GM23338 (cell line): ENCODE data around the gene SLC66A1. TPM values are rescaled to one million over a fixed set of nuclear protein-coding genes. Genes with fewer than 3 reads are reported as not detected.
A peak's percentile ranks its signal among the peaks of the same experiment; 100 is the strongest.

Source experiments
- ATAC-seq: fragments of 200-7000 bp; cut with Tn5 transposase; 3 replicates; pipeline ENCODE4 v1.9.1; 2020
- DNase-seq: peaks from one replicate; pipeline ENCODE4 v3.0.0-alpha.2; 2015; ENCODE audit warnings: low spot score
- H2AFZ ChIP-seq: fragments of 200-600 bp; sonication (generic); 2 replicates; pipeline ENCODE4 v1.8.0; 2016; ENCODE audit warnings: antibody characterized with exemption, mild to moderate bottlenecking, moderate library complexity
- H3F3A ChIP-seq: fragments of 200-600 bp; sonication (generic); replicated peaks from 2 replicates; pipeline ENCODE4 v1.8.0; 2017; ENCODE audit warnings: antibody characterized with exemption, mixed run types, low read depth
- H3K27ac ChIP-seq: fragments of 200-600 bp; sonication (generic); 2 replicates; pipeline ENCODE4 v1.6.1; 2016; ENCODE audit warnings: low read depth
- H3K27me3 ChIP-seq: fragments of 200-600 bp; sonication (generic); 2 replicates; pipeline ENCODE4 v1.8.0; 2016; ENCODE audit warnings: mild to moderate bottlenecking, mixed run types, moderate library complexity; ENCODE audit not compliant: insufficient read depth
- H3K36me3 ChIP-seq: fragments of 200-600 bp; sonication (generic); 2 replicates; pipeline ENCODE4 v1.8.0; 2016; ENCODE audit warnings: mild to moderate bottlenecking; ENCODE audit not compliant: insufficient read depth
- H3K4me1 ChIP-seq: fragments of 200-600 bp; sonication (generic); 2 replicates; pipeline ENCODE4 v1.8.0; 2016; ENCODE audit warnings: mild to moderate bottlenecking, moderate library complexity; ENCODE audit not compliant: insufficient read depth
- H3K4me2 ChIP-seq: fragments of 200-600 bp; sonication (generic); 2 replicates; pipeline ENCODE4 v1.7.1; 2017; ENCODE audit warnings: mixed run types
- H3K4me3 ChIP-seq: fragments of 200-600 bp; sonication (generic); 2 replicates; pipeline ENCODE4 v1.6.1; 2016; ENCODE audit warnings: mixed run types
- H3K79me2 ChIP-seq: fragments of 200-600 bp; sonication (generic); replicated peaks from 2 replicates; pipeline ENCODE4 v1.8.0; 2017; ENCODE audit warnings: mild to moderate bottlenecking; ENCODE audit not compliant: insufficient read depth
- H3K9me2 ChIP-seq: fragments of 200-600 bp; sonication (generic); 2 replicates; pipeline ENCODE4 v1.8.0; 2017; ENCODE audit not compliant: insufficient read depth
- H4K20me1 ChIP-seq: fragments of 200-600 bp; sonication (generic); replicated peaks from 2 replicates; pipeline ENCODE4 v1.8.0; 2017; ENCODE audit warnings: mild to moderate bottlenecking; ENCODE audit not compliant: insufficient read depth
- H3K27ac Mint-ChIP-seq: 2 replicates; pipeline ENCODE4 v1.8.0; 2020; ENCODE audit warnings: inconsistent platforms, mild to moderate bottlenecking, moderate library complexity, mixed read lengths
- H3K27me3 Mint-ChIP-seq: 3 replicates; pipeline ENCODE4 v1.8.0; 2022; ENCODE audit warnings: low read depth, mild to moderate bottlenecking, moderate library complexity, mixed read lengths, inconsistent platforms; ENCODE audit not compliant: insufficient read depth, poor library complexity
- H3K36me3 Mint-ChIP-seq: 3 replicates; pipeline ENCODE4 v1.8.0; 2021; ENCODE audit warnings: low read depth, mild to moderate bottlenecking, inconsistent platforms, moderate library complexity, mixed read lengths
- H3K4me1 Mint-ChIP-seq: 3 replicates; pipeline ENCODE4 v1.8.0; 2020; ENCODE audit warnings: mild to moderate bottlenecking, inconsistent platforms, mixed read lengths
- H3K4me3 Mint-ChIP-seq: 3 replicates; pipeline ENCODE4 v1.8.0; 2021; ENCODE audit warnings: moderate library complexity, mild to moderate bottlenecking, inconsistent platforms, mixed read lengths
- H3K9me3 Mint-ChIP-seq: 3 replicates; pipeline ENCODE4 v1.8.0; 2020; ENCODE audit warnings: moderate library complexity, mild to moderate bottlenecking, inconsistent platforms, mixed read lengths
- CREB1 ChIP-seq: fragments of 250-450 bp; sonication (Bioruptor Pico); IDR thresholded peaks from 2 replicates; pipeline ENCODE4 v1.5.0; 2020; ENCODE audit warnings: low read depth, mild to moderate bottlenecking, moderate library complexity
- CTCF ChIP-seq, 2 experiments: fragments of 200-600 bp in 1 of 2; sonication (generic) in 1 of 2; conservative IDR thresholded peaks; 2 replicates each; pipeline versions ENCODE4 v1.5.1 to v1.6.1; 2016 to 2017; ENCODE audit warnings: antibody characterized with exemption in 2 of 2, low read depth in 2 of 2, mild to moderate bottlenecking in 2 of 2, moderate library complexity in 1 of 2
- ETS1 ChIP-seq: IDR thresholded peaks from 2 replicates; pipeline ENCODE4 v1.6.1; 2016; ENCODE audit warnings: antibody characterized with exemption
- EZH2 ChIP-seq: fragments of 200-600 bp; sonication (generic); IDR thresholded peaks from one replicate; pipeline ENCODE4 v1.8.0; 2017; ENCODE audit warnings: antibody characterized with exemption, mild to moderate bottlenecking, low read depth; ENCODE audit not compliant: unreplicated experiment
- EZH2phosphoT487 ChIP-seq: fragments of 200-600 bp; sonication (generic); IDR thresholded peaks from one replicate; pipeline ENCODE4 v1.8.1; 2018; ENCODE audit warnings: antibody characterized with exemption; ENCODE audit not compliant: unreplicated experiment
- JUNB ChIP-seq: IDR thresholded peaks from one replicate; pipeline ENCODE4 v1.6.1; 2016; ENCODE audit warnings: antibody characterized with exemption; ENCODE audit not compliant: unreplicated experiment
- NANOG ChIP-seq: IDR thresholded peaks from 2 replicates; pipeline ENCODE4 v1.6.1; 2016; ENCODE audit warnings: antibody characterized with exemption, borderline replicate concordance
- POLR2AphosphoS5 ChIP-seq: IDR thresholded peaks from 2 replicates; pipeline ENCODE4 v1.6.1; 2016; ENCODE audit warnings: antibody characterized with exemption, low read depth
- REST ChIP-seq: IDR thresholded peaks from one replicate; pipeline ENCODE4 v1.6.1; 2018; ENCODE audit warnings: antibody characterized with exemption; ENCODE audit not compliant: unreplicated experiment
- STAT1 ChIP-seq: IDR thresholded peaks from one replicate; pipeline ENCODE4 v1.6.1; 2016; ENCODE audit warnings: antibody characterized with exemption; ENCODE audit not compliant: unreplicated experiment
- ZNF114 ChIP-seq: fragments of 250-450 bp; sonication (Bioruptor Pico); IDR thresholded peaks from 2 replicates; pipeline ENCODE4 v1.5.0; 2020; ENCODE audit warnings: mild to moderate bottlenecking, moderate library complexity
- ZNF331 ChIP-seq: fragments of 250-450 bp; sonication (Bioruptor Pico); IDR thresholded peaks from 2 replicates; pipeline ENCODE4 v1.5.0; 2020; ENCODE audit warnings: low read depth, mild to moderate bottlenecking, moderate library complexity
- ZNF462 ChIP-seq: fragments of 250-450 bp; sonication (Bioruptor Pico); IDR thresholded peaks from 2 replicates; pipeline ENCODE4 v1.5.0; 2020; ENCODE audit warnings: mild to moderate bottlenecking, moderate library complexity
- polyA plus RNA-seq: library from polyadenylated mRNA; unstranded; fragments of >200 nt; fragmentation: Nextera tagmentation; extraction: Ambion mirVana; gene quantifications from 2 replicates; pipeline ENCODE4 v1.2.1, GENCODE V29; 2016
- total RNA-seq: library from RNA; depleted of rRNA; stranded (reverse); fragments of >200 nt; shearing (Covaris generic); gene quantifications from 2 replicates; pipeline ENCODE4 v1.2.3, GENCODE V29; 2014

The SLC66A1 gene
- total and polyA plus RNA-seq, 2 experiments from 2014 or later = 6.9 to 19.7 TPM

- DNase-seq = no peak
- Mint-ChIP-seq H3K27ac (no peak overlapping the region), H3K4me3 (no peak overlapping the region), H3K27me3 (peaks cover 17% of the 10 kb centered on the region), H3K36me3 (peaks cover 37% of the 10 kb centered on the region), H3K9me3 (no peaks in the 10 kb centered on the region), H3K4me1 (peaks cover 38% of the 10 kb centered on the region)
- H3K36me3 ChIP-seq = no peaks in the 10 kb centered on the region
- no peak overlapping the region for H2AFZ ChIP-seq
- H3F3A ChIP-seq = 0 out of 2 replicates have a peak, but pooled peaks cover 13% of the 10 kb centered on the region
- TF ChIP-seq JUNB (no peak), ETS1 (no peak), POLR2AphosphoS5 (no peak), REST (no peak), CREB1 (CRISPR knock-in tag) (no peak), EZH2phosphoT487 (no peak), EZH2 (no peak), ZNF114 (CRISPR knock-in tag) (no peak), CTCF (conservative IDR thresholded peaks at IDR 0.05; ENCODE audit: low read depth in 2 of 2) (no peak), ZNF331 (CRISPR knock-in tag) (no peak), ZNF462 (CRISPR knock-in tag) (no peak), NANOG (no peak), STAT1 (no peak)
- ATAC-seq = no peak
- H4K20me1 ChIP-seq = peaks cover 39% of the 10 kb centered on the region
- no peak overlapping the region for H3K4me2 ChIP-seq
- H3K79me2 ChIP-seq = peaks cover 60% of the 10 kb centered on the region
- H3K4me3 ChIP-seq = no peak overlapping the region
- H3K9me2 ChIP-seq = no peaks in the 10 kb centered on the region
- 0 out of 2 replicates have a peak overlapping the region, but pooled peaks have one; percentile 14 for H3K27ac ChIP-seq
- H3K27me3 ChIP-seq = no peaks in the 10 kb centered on the region
- H3K4me1 ChIP-seq = peaks cover 12% of the 10 kb centered on the region
These were observed 46.6 kb downstream of the SLC66A1 start for GRCh38 chr1:19358710-19359109.
